HCT116 (cell line): ENCODE data around the gene THSD4. TPM values are rescaled to one million over a fixed set of nuclear protein-coding genes. Genes with fewer than 3 reads are reported as not detected.

Experiments used
- ATAC-seq: fragments of 200-7000 bp; cut with Tn5 transposase; 2 replicates; pipeline ENCODE4 v1.9.1; 2020; ENCODE audit warnings: mild to moderate bottlenecking, moderate library complexity
- BruUV-seq: library from RNA; stranded (reverse); fragments of 400-500 nt; replicated peaks from 2 replicates; lab custom pipeline; 2021; lab: Mats Ljungman, UMichigan
- CTCF ChIA-PET: fragments of 300-600 bp; sonication (Branson Sonifier 250); formaldehyde crosslinking; loops from one replicate; lab custom pipeline; 2021; ENCODE audit warnings: antibody characterized with exemption; lab: Charles Lee
- POLR2A ChIA-PET: fragments of 300-600, 350-600 bp; sonication (Branson Sonifier 250); formaldehyde crosslinking; loops from one replicate; lab custom pipeline; 2021; ENCODE audit warnings: antibody characterized with exemption; lab: Charles Lee
- RAD21 ChIA-PET, 2 experiments: fragments of 300-600 bp; sonication (Branson Sonifier 250); formaldehyde crosslinking; loops; one replicate each; lab custom pipeline; 2023; ENCODE audit warnings: low total read pairs in 2 of 2; ENCODE audit not compliant: uncharacterized antibody in 2 of 2, unreplicated experiment in 2 of 2, low non-redundant PET in 1 of 2; lab: Charles Lee
- DNase-seq: peaks from one replicate; pipeline ENCODE4 v3.0.0-alpha.2; 2010; ENCODE audit warnings: low read depth, low spot score
- H2AFZ ChIP-seq: fragments of 200-600 bp; shearing (Covaris generic), sonication (generic); 2 replicates; pipeline ENCODE4 v1.6.1; 2017; ENCODE audit warnings: low read depth, mixed run types, mixed read lengths, antibody characterized with exemption, low read length; ENCODE audit not compliant: poor library complexity, severe bottlenecking
- H3K27ac ChIP-seq: 2 replicates; pipeline ENCODE4 v1.5.1; 2012; ENCODE audit warnings: low read depth, low read length
- H3K27me3 ChIP-seq: fragments of 200-600 bp; sonication (generic); 2 replicates; pipeline ENCODE4 v1.6.1; 2016; ENCODE audit warnings: mixed run types, low read length, mixed read lengths; ENCODE audit not compliant: insufficient read depth
- H3K36me3 ChIP-seq, 2 experiments: fragments of 200-500 bp in 1 of 2; fragments of 200-600 bp in 1 of 2; sonication (Bioruptor generic) in 1 of 2; sonication (generic) in 1 of 2; 2 replicates each; pipeline versions ENCODE4 v1.5.1 to v1.6.1; 2014 to 2016; ENCODE audit warnings: low read length in 2 of 2, inconsistent platforms in 1 of 2, mixed read lengths in 1 of 2, mixed run types in 1 of 2; ENCODE audit not compliant: insufficient read depth in 2 of 2, control insufficient read depth in 1 of 2
- H3K4me1 ChIP-seq, 2 experiments: fragments of 200-600 bp in 1 of 2; sonication (generic) in 1 of 2; 2 replicates each; pipeline versions ENCODE4 v1.5.1 to v1.6.1; 2012 to 2017; ENCODE audit warnings: low read length in 2 of 2, inconsistent platforms in 1 of 2, mild to moderate bottlenecking in 1 of 2, mixed read lengths in 1 of 2, mixed run types in 1 of 2, moderate library complexity in 1 of 2; ENCODE audit not compliant: insufficient read depth in 2 of 2, control insufficient read depth in 1 of 2
- H3K4me2 ChIP-seq: fragments of 200-600 bp; sonication (generic); 2 replicates; pipeline ENCODE4 v1.6.1; 2017; ENCODE audit warnings: mixed run types, low read length, mixed read lengths
- H3K4me3 ChIP-seq, 2 experiments: fragments of 200-600 bp in 1 of 2; sonication (generic) in 1 of 2; replicated peaks in 1 of 2; 2 replicates each; pipeline ENCODE4 v1.5.1; 2011 to 2016; ENCODE audit warnings: low read length in 2 of 2, control low read depth in 1 of 2, low read depth in 1 of 2, mild to moderate bottlenecking in 1 of 2, mixed read lengths in 1 of 2, mixed run types in 1 of 2
- H3K79me2 ChIP-seq: fragments of 200-600 bp; sonication (generic); 2 replicates; pipeline ENCODE4 v1.6.1; 2017; ENCODE audit warnings: mild to moderate bottlenecking, mixed run types, low read length, moderate library complexity, mixed read lengths; ENCODE audit not compliant: insufficient read depth
- H3K9ac ChIP-seq: fragments of 200-600 bp; sonication (generic); 2 replicates; pipeline ENCODE4 v1.6.1; 2016; ENCODE audit warnings: low read length, mixed read lengths
- H3K9me2 ChIP-seq: fragments of 200-600 bp; sonication (generic), shearing (Covaris generic); 2 replicates; pipeline ENCODE4 v1.6.1; 2017; ENCODE audit warnings: mixed run types, mild to moderate bottlenecking, moderate library complexity; ENCODE audit not compliant: insufficient read depth
- H3K9me3 ChIP-seq, 2 experiments: fragments of 200-500 bp in 1 of 2; fragments of 200-600 bp in 1 of 2; sonication (Bioruptor generic) in 1 of 2; sonication (generic) in 1 of 2; 2 replicates each; pipeline ENCODE4 v1.6.1; 2014 to 2017; ENCODE audit warnings: low read length in 2 of 2, mixed read lengths in 2 of 2, inconsistent platforms in 1 of 2, low read depth in 1 of 2, mild to moderate bottlenecking in 1 of 2, mixed run types in 1 of 2, moderate library complexity in 1 of 2; ENCODE audit not compliant: control insufficient read depth in 1 of 2, insufficient read depth in 1 of 2
- H4K20me1 ChIP-seq: fragments of 200-600 bp; sonication (generic), shearing (Covaris generic); 2 replicates; pipeline ENCODE4 v1.6.1; 2017; ENCODE audit warnings: mixed run types, mild to moderate bottlenecking, moderate library complexity; ENCODE audit not compliant: insufficient read depth
- ATF3 ChIP-seq: IDR thresholded peaks from 2 replicates; pipeline ENCODE4 v1.6.1; 2012
- EZH2phosphoT487 ChIP-seq: fragments of 200-600 bp; IDR thresholded peaks from 2 replicates; pipeline ENCODE4 v1.6.1; 2018; ENCODE audit warnings: antibody characterized with exemption, borderline replicate concordance
- FOSL1 ChIP-seq: IDR thresholded peaks from 2 replicates; pipeline ENCODE4 v1.6.1; 2012; ENCODE audit warnings: low read depth
- JUND ChIP-seq: IDR thresholded peaks from 2 replicates; pipeline ENCODE4 v1.6.1; 2012
- POLR2A ChIP-seq: IDR thresholded peaks from 2 replicates; pipeline ENCODE4 v1.7.0; 2011; ENCODE audit warnings: borderline replicate concordance; ENCODE audit not compliant: insufficient read depth, insufficient read length; ENCODE audit errors: extremely low read depth
- POLR2AphosphoS5 ChIP-seq: IDR thresholded peaks from 2 replicates; pipeline ENCODE4 v1.6.1; 2011; ENCODE audit warnings: mild to moderate bottlenecking, low read depth, low read length, moderate library complexity
- RAD21 ChIP-seq: IDR thresholded peaks from 2 replicates; pipeline ENCODE4 v1.6.1; 2012; ENCODE audit warnings: low read depth, mild to moderate bottlenecking
- REST ChIP-seq: IDR thresholded peaks from 2 replicates; pipeline ENCODE4 v1.6.1; 2012; ENCODE audit warnings: low read depth
- SIN3A ChIP-seq: IDR thresholded peaks from 2 replicates; pipeline ENCODE4 v1.6.1; 2012; ENCODE audit warnings: low read depth
- SP1 ChIP-seq: IDR thresholded peaks from 2 replicates; pipeline ENCODE4 v1.6.1; 2012; ENCODE audit warnings: low read depth
- SRF ChIP-seq: IDR thresholded peaks from 2 replicates; pipeline ENCODE4 v1.6.1; 2012; ENCODE audit warnings: low read depth
- YY1 ChIP-seq: IDR thresholded peaks from 2 replicates; pipeline ENCODE4 v1.6.1; 2011; ENCODE audit warnings: low read length, low read depth, moderate library complexity, mild to moderate bottlenecking; ENCODE audit not compliant: insufficient replicate concordance; ENCODE audit errors: extremely low read depth
- ZFX ChIP-seq: fragments of 450-650 bp; IDR thresholded peaks from 2 replicates; pipeline ENCODE4 v1.6.1; 2017
- ZNF274 ChIP-seq: fragments of 200-500 bp; sonication (Bioruptor generic); IDR thresholded peaks from 2 replicates; pipeline ENCODE4 v1.6.1; 2014; ENCODE audit warnings: mild to moderate bottlenecking, low read depth, low read length, inconsistent platforms
- intact Hi-C: fragments of 100-400 bp; cut with micrococcal nuclease; formaldehyde crosslinking; loops from 2 replicates; pipeline ENCODE4 v1.10.0; 2022
- total RNA-seq: library from RNA; stranded (reverse); gene quantifications from one replicate; pipeline ENCODE4 v1.2.1, GENCODE V29; 2021; ENCODE audit not compliant: unreplicated experiment
- TF ChIP-seq, protein P1 (sequence below): IDR thresholded peaks from 2 replicates; pipeline ENCODE4 v1.6.1; 2011; ENCODE audit warnings: mild to moderate bottlenecking, low read length, moderate library complexity; ENCODE audit not compliant: insufficient replicate concordance; ENCODE audit errors: extremely low read depth

The THSD4 gene
- total RNA-seq, 1 experiment from 2014 or later = 30.5 TPM

DNA sequence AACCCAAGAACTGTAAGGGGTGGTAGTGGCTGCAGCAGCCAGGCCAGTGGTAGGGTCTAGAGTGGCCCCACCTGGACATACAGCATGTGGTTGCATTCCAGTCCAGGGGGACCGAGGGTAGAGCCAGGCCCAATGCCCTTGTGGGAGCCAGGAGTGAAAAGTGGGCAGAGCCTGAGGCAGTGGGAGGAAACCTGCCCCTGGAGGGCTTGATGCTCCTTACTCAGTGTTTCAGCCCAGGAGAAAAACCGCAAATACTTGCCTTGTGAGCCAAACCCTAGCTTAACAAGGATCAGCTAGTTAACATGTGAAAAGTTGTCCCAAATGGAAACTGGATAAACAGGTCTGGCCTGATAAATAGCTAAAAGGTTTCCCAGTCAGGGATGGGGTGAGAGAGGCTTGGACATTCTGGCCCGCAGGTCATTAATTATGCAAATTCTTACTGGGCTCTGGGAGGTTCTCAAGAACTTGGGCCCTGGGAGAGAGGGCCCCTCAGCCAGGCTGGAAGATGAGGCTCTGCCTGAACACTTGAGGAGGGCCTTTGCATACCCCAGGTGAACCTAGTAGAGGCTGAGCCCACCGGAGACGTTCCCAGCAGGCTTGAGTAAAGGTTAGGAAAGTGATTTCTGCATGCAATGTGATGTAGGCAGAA, 222.1 kb downstream of the THSD4 start:
- Histone ChIP-seq H2AFZ (no peak overlapping the region), H3K4me3 (no peak overlapping the region), H3K9ac (no peak overlapping the region), H3K4me1 (peaks cover 11 to 25% of the 10 kb centered on the region in 2 experiments), H4K20me1 (no peaks in the 10 kb centered on the region), H3K27me3 (no peaks in the 10 kb centered on the region), H3K4me2 (peak overlapping the region; percentile 41), H3K27ac (peak overlapping the region; percentile 22)
- ATAC-seq (peak; percentile 69), DNase-seq (peak; percentile 28)
- POLR2A ChIA-PET = no interaction called here
- RAD21 ChIA-PET = no interaction called here
- no TSS peak for BruUV-seq
- no peak for TF ChIP-seq EZH2phosphoT487
- no peak for TF ChIP-seq ATF3
- no peak for TF ChIP-seq FOSL1
- TF ChIP-seq SP1 = peak; percentile 55
- TF ChIP-seq, all 23 proteins: peak for 1
- no peaks in the 10 kb centered on the region for H3K79me2 ChIP-seq
- no peaks in the 10 kb centered on the region for H3K9me3 ChIP-seq
- no peaks in the 10 kb centered on the region for H3K36me3 ChIP-seq
- intact Hi-C loops = no loop called here
- CTCF ChIA-PET = no interaction called here
- H3K9me2 ChIP-seq = no peaks in the 10 kb centered on the region

GRCh38 chr15:71338265-71338664, 223.0 kb downstream of the THSD4 start:
- no peak overlapping the region for H3K4me3 ChIP-seq
- no peak overlapping the region for H3K4me2 ChIP-seq
- H3K9me2 ChIP-seq = no peaks in the 10 kb centered on the region
- no peaks in the 10 kb centered on the region for H4K20me1 ChIP-seq
- no peak overlapping the region for H3K27ac ChIP-seq
- RAD21 ChIA-PET = no interaction called here
- H2AFZ ChIP-seq = no peak overlapping the region
- intact Hi-C loops = no loop called here
- H3K27me3 ChIP-seq = no peaks in the 10 kb centered on the region
- H3K36me3 ChIP-seq = no peaks in the 10 kb centered on the region
- H3K79me2 ChIP-seq = no peaks in the 10 kb centered on the region
- no TSS peak for BruUV-seq
- CTCF ChIA-PET = no interaction called here
- DNase-seq (no peak), ATAC-seq (no peak)
- H3K9ac ChIP-seq = no peak overlapping the region
- peaks cover 11 to 25% of the 10 kb centered on the region in 2 experiments for H3K4me1 ChIP-seq
- no peaks in the 10 kb centered on the region for H3K9me3 ChIP-seq
- POLR2A ChIA-PET = no interaction called here
- no peak for TF ChIP-seq SP1
- no peak for TF ChIP-seq FOSL1
- no peak for TF ChIP-seq SIN3A
- TF ChIP-seq REST = no peak
- TF ChIP-seq ATF3 = no peak
- TF ChIP-seq SRF = no peak
- TF ChIP-seq ZFX = no peak
- TF ChIP-seq YY1 = no peak
- no peak for TF ChIP-seq JUND
- TF ChIP-seq POLR2A = no peak
- TF ChIP-seq, protein P1, sequence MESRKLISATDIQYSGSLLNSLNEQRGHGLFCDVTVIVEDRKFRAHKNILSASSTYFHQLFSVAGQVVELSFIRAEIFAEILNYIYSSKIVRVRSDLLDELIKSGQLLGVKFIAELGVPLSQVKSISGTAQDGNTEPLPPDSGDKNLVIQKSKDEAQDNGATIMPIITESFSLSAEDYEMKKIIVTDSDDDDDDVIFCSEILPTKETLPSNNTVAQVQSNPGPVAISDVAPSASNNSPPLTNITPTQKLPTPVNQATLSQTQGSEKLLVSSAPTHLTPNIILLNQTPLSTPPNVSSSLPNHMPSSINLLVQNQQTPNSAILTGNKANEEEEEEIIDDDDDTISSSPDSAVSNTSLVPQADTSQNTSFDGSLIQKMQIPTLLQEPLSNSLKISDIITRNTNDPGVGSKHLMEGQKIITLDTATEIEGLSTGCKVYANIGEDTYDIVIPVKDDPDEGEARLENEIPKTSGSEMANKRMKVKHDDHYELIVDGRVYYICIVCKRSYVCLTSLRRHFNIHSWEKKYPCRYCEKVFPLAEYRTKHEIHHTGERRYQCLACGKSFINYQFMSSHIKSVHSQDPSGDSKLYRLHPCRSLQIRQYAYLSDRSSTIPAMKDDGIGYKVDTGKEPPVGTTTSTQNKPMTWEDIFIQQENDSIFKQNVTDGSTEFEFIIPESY = no peak
- TF ChIP-seq POLR2AphosphoS5 = no peak
- no peak for TF ChIP-seq ZNF274
- TF ChIP-seq RAD21 = no peak
